AG04449 (cell line): ENCODE data around the gene LOXL1.
"Not testable (repeated sequence)": the region's sequence is repeated elsewhere in the genome, so short reads cannot be mapped to it uniquely, and the experiment has no call there.

Experiments used
- CTCF ChIA-PET: fragments of 350-600 bp; formaldehyde crosslinking; extraction: SDS; loops from one replicate; lab custom pipeline; 2021; ENCODE audit warnings: antibody characterized with exemption; lab: Yijun Ruan, JAX
- POLR2A ChIA-PET: fragments of 400-600, 350-600 bp; formaldehyde crosslinking; extraction: SDS; loops from one replicate; lab custom pipeline; 2020; ENCODE audit warnings: antibody characterized with exemption, inconsistent platforms; lab: Yijun Ruan, JAX
- DNase-seq: peaks from one replicate; pipeline ENCODE4 v3.0.0-alpha.2; 2010; ENCODE audit warnings: low read depth, low spot score
- H3K4me3 ChIP-seq: 2 replicates; pipeline ENCODE4 v1.5.1; 2011; ENCODE audit warnings: low read depth, mild to moderate bottlenecking, control low read depth, low read length
- CTCF ChIP-seq: IDR thresholded peaks from one replicate; pipeline ENCODE4 v1.5.1; 2011; ENCODE audit warnings: mild to moderate bottlenecking, moderate library complexity, low read length, control low read depth, inconsistent platforms; ENCODE audit not compliant: insufficient read depth; ENCODE audit errors: missing control alignments

LOXL1 gene

GRCh38 chr15:73959012-73959581 lies 32.8 kb downstream of the LOXL1 start:
- DNase-seq = no peak
- no peak overlapping the region for H3K4me3 ChIP-seq
- CTCF ChIA-PET = interaction anchor here (1.0 to 17.8 kb wide), 9 partner anchors 8 to 364 kb away, joined by 3 to 317 read pairs (median 5); partner anchors contain the start of gene TBC1D21
- no peak for TF ChIP-seq CTCF
- POLR2A ChIA-PET = interaction anchor here (0.7 to 1.0 kb wide), 2 partner anchors 24 to 35 kb away, joined by 3 to 4 read pairs; no protein-coding TSS in a partner anchor

GRCh38 chr15:73959801-73960200 lies 33.5 kb downstream of the LOXL1 start:
- TF ChIP-seq CTCF = no peak
- DNase-seq = no peak
- ChIA-PET CTCF (interaction anchor here (1.2 to 17.8 kb wide), 8 partner anchors 8 to 363 kb away, joined by 3 to 317 read pairs (median 10); partner anchors contain the start of gene TBC1D21), POLR2A (interaction anchor here (1.0 kb wide), 1 partner anchor 35 kb away, joined by 4 read pairs; no protein-coding TSS in a partner anchor)
- H3K4me3 ChIP-seq = no peak overlapping the region

- H3K4me3 ChIP-seq, DNase-seq, POLR2A ChIA-PET: not testable (repeated sequence)
- CTCF ChIA-PET = interaction anchor here (1.0 to 17.8 kb wide), 8 partner anchors 9 to 362 kb away, joined by 3 to 317 read pairs (median 10); partner anchors contain the start of gene TBC1D21
Observed at GRCh38 chr15:73960472-73961070, 34.3 kb downstream of the LOXL1 start.

- TF ChIP-seq CTCF = no peak
- POLR2A ChIA-PET = no interaction called here
- CTCF ChIA-PET = interaction anchor here (3.8 to 4.1 kb wide), 2 partner anchors 12 to 20 kb away, joined by 21 to 32 read pairs; no protein-coding TSS in a partner anchor
- no peak for DNase-seq
- no peak overlapping the region for H3K4me3 ChIP-seq
Observed at GRCh38 chr15:73962433-73962832, 36.2 kb downstream of the LOXL1 start.

GRCh38 chr15:73964736-73965093 lies 38.5 kb downstream of the LOXL1 start:
- POLR2A ChIA-PET = no interaction called here
- no peak for DNase-seq
- peak; percentile 99 for TF ChIP-seq CTCF
- H3K4me3 ChIP-seq = no peak overlapping the region
- CTCF ChIA-PET = interaction anchor here (0.6 to 17.4 kb wide), 30 partner anchors 10 to 358 kb away, joined by 3 to 544 read pairs (median 5); partner anchors contain the start of genes PML and TBC1D21

- no peak overlapping the region for H3K4me3 ChIP-seq
- POLR2A ChIA-PET = interaction anchor here (1.0 kb wide), 1 partner anchor 9 kb away, joined by 4 read pairs; no protein-coding TSS in a partner anchor
- CTCF ChIA-PET = interaction anchor here (0.8 to 17.4 kb wide), 25 partner anchors 9 to 357 kb away, joined by 3 to 544 read pairs (median 7); partner anchors contain the start of genes PML and TBC1D21
- TF ChIP-seq CTCF = no peak
- no peak for DNase-seq
Observed at GRCh38 chr15:73965094-73965757, 39.0 kb downstream of the LOXL1 start.
